ENCODE measurements around the gene UQCC5. TPM values are rescaled to one million over a fixed set of nuclear protein-coding genes. Genes with fewer than 3 reads are reported as not detected.

UQCC5 gene
- total and polyA plus RNA-seq, 4 donors = 3.3 to 39.9 (median 6.8) TPM

DNA sequence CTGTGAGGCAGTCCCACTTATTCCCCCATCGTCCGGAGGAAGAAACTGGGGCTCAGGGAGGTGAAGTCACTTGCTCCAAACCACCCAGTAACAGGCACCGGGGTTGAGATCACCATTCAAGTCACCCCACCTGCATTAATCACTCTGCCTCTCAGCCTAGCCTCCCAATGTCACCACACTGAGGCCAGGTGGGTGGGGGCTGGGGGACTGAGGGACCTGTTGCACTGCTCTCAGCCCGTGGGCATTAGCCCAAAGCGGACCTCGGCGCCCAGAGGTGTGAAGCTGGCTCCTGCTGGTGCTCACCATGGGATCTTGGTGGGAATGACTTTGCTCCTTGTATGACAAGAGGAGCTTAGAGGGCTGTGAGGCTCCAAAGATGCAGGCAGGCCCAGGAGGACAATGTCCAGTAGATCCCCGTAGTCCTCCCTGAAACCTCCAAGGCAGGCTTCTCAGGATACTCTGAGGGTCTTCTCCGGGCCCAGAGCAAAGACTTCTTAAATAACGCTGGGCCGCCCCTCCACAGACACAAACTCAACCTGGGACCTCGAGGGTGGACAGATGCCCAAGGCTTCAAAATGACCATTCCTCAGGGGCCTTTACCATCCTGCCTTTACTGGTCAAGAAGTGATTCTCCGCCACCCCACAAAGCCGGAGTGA is 4.4 kb upstream of the UQCC5 start:
- Histone ChIP-seq H3K4me3 (ENCODE audit: low read depth in 1 of 3, low read length in 3 of 3) (no peak overlapping the region), H3K36me3 (ENCODE audit: control insufficient read depth in 4 of 4, insufficient read depth in 3 of 4, low read depth in 1 of 4, low read length in 3 of 4) (no peaks in the 10 kb centered on the region), H3K9ac (ENCODE audit: low read depth in 1 of 2, low read length in 2 of 2) (no peak overlapping the region), H3K9me3 (ENCODE audit: control insufficient read depth in 4 of 4, low read length in 3 of 4) (no peaks in the 10 kb centered on the region), H3K4me1 (ENCODE audit: control insufficient read depth in 4 of 4, insufficient read depth in 4 of 4, low read length in 3 of 4) (peaks cover 3 to 9% (median 6%) of the 10 kb centered on the region in 4 donors), H3K27ac (ENCODE audit: low read depth in 1 of 2, low read length in 2 of 2) (no peak overlapping the region), H3K27me3 (ENCODE audit: control insufficient read depth in 4 of 4, insufficient read depth in 4 of 4, low read length in 3 of 4) (no peaks in the 10 kb centered on the region)
- 94% methylated on average over 14 of the region's 14 CpGs for WGBS
- no peak for DNase-seq (ENCODE audit: low spot score)
- TF ChIP-seq HNF4A (conservative IDR thresholded peaks at IDR 0.05) (no peak), SP1 (IDR thresholded peaks at IDR 0.05) (no peak), GABPA (IDR thresholded peaks at IDR 0.05 in 1 of 2, conservative IDR thresholded peaks at IDR 0.05 in 1 of 2) (no peak), EGR1 (IDR thresholded peaks at IDR 0.05; ENCODE audit: low read depth in 2 of 2) (no peak), RAD21 (IDR thresholded peaks at IDR 0.05) (no peak), ZBTB33 (IDR thresholded peaks at IDR 0.05) (no peak), JUND (IDR thresholded peaks at IDR 0.05) (no peak), CTCF (IDR thresholded peaks at IDR 0.05; ENCODE audit: low read depth, low read length, missing input control) (no peak), YY1 (IDR thresholded peaks at IDR 0.05) (no peak), FOXA2 (IDR thresholded peaks at IDR 0.05) (no peak), NR2F2 (IDR thresholded peaks at IDR 0.05) (no peak), TAF1 (conservative IDR thresholded peaks at IDR 0.05) (no peak), FOXA1 (IDR thresholded peaks at IDR 0.05) (no peak)
- TF ChIP-seq, protein P1, sequence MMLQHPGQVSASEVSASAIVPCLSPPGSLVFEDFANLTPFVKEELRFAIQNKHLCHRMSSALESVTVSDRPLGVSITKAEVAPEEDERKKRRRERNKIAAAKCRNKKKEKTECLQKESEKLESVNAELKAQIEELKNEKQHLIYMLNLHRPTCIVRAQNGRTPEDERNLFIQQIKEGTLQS (IDR thresholded peaks at IDR 0.05) = no peak
- TF ChIP-seq, protein P2, sequence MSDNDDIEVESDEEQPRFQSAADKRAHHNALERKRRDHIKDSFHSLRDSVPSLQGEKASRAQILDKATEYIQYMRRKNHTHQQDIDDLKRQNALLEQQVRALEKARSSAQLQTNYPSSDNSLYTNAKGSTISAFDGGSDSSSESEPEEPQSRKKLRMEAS (IDR thresholded peaks at IDR 0.05) = no peak
- TF ChIP-seq, protein P3, sequence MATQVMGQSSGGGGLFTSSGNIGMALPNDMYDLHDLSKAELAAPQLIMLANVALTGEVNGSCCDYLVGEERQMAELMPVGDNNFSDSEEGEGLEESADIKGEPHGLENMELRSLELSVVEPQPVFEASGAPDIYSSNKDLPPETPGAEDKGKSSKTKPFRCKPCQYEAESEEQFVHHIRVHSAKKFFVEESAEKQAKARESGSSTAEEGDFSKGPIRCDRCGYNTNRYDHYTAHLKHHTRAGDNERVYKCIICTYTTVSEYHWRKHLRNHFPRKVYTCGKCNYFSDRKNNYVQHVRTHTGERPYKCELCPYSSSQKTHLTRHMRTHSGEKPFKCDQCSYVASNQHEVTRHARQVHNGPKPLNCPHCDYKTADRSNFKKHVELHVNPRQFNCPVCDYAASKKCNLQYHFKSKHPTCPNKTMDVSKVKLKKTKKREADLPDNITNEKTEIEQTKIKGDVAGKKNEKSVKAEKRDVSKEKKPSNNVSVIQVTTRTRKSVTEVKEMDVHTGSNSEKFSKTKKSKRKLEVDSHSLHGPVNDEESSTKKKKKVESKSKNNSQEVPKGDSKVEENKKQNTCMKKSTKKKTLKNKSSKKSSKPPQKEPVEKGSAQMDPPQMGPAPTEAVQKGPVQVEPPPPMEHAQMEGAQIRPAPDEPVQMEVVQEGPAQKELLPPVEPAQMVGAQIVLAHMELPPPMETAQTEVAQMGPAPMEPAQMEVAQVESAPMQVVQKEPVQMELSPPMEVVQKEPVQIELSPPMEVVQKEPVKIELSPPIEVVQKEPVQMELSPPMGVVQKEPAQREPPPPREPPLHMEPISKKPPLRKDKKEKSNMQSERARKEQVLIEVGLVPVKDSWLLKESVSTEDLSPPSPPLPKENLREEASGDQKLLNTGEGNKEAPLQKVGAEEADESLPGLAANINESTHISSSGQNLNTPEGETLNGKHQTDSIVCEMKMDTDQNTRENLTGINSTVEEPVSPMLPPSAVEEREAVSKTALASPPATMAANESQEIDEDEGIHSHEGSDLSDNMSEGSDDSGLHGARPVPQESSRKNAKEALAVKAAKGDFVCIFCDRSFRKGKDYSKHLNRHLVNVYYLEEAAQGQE (IDR thresholded peaks at IDR 0.05) = no peak

Measured in liver (tissue), 9 donors.